Measurements from ENCODE around the gene ALG3.
"Not testable (repeated sequence)": the region's sequence is repeated elsewhere in the genome, so short reads cannot be mapped to it uniquely, and the experiment has no call there.

The ALG3 gene

GRCh38 chr3:184248454-184249411 is at the start of gene ALG3:
Gene ALG3 (minus strand): TSS chr3:184248962. CDS start chr3:184248940, 22 bp downstream.
- peak; percentile 92 for DNase-seq

- DNase-seq: no peak
Observed at GRCh38 chr3:184296616-184297015, 47.9 kb upstream of the ALG3 start.

- DNase-seq: no peak
Observed at GRCh38 chr3:184295771-184296170, 47.0 kb upstream of the ALG3 start.

- no peak for DNase-seq
Observed at GRCh38 chr3:184291738-184292445, 43.1 kb upstream of the ALG3 start.

- no peak for DNase-seq
Observed at GRCh38 chr3:184291044-184291737, 42.4 kb upstream of the ALG3 start.

- DNase-seq: no peak
Observed at GRCh38 chr3:184290331-184290730, 41.6 kb upstream of the ALG3 start.

GRCh38 chr3:184289426-184289938 is 40.7 kb upstream of the ALG3 start:
- DNase-seq: peak; percentile 85

- peak; percentile 88 for DNase-seq
Observed at GRCh38 chr3:184284696-184285095, 35.9 kb upstream of the ALG3 start.

GRCh38 chr3:184283681-184284080 is 34.9 kb upstream of the ALG3 start:
- DNase-seq: no peak

GRCh38 chr3:184282941-184283340 is 34.2 kb upstream of the ALG3 start:
- DNase-seq: no peak

- DNase-seq: no peak
Observed at GRCh38 chr3:184277366-184277765, 28.6 kb upstream of the ALG3 start.

GRCh38 chr3:184275961-184276910 is 27.5 kb upstream of the ALG3 start, which contains the start of gene ECE2:
Gene ECE2 (plus strand): TSS chr3:184276022. CDS start chr3:184276154, 132 bp downstream.
- DNase-seq: no peak

- no peak for DNase-seq
Observed at GRCh38 chr3:184275381-184275701, 26.6 kb upstream of the ALG3 start.

GRCh38 chr3:184272269-184272668 is 23.5 kb upstream of the ALG3 start:
- no peak for DNase-seq

- not testable (repeated sequence) for DNase-seq
Observed at GRCh38 chr3:184267249-184267648, 18.5 kb upstream of the ALG3 start.

- DNase-seq: no peak
Observed at GRCh38 chr3:184262764-184263179, 14.0 kb upstream of the ALG3 start.

- no peak for DNase-seq
Observed at GRCh38 chr3:184261854-184262763, 13.3 kb upstream of the ALG3 start.

GRCh38 chr3:184261270-184261853 is 12.6 kb upstream of the ALG3 start, which contains the start of gene CAMK2N2:
Gene CAMK2N2 (minus strand): TSS chr3:184261553. CDS start chr3:184261285, 268 bp downstream.
- DNase-seq: peak; percentile 95

- no peak for DNase-seq
Observed at GRCh38 chr3:184260724-184261269, 12.0 kb upstream of the ALG3 start.

Measured in islet precursor cell (in vitro differentiated cells).